SH-SY5Y (cell line): Measurements from ENCODE around the gene AMPH.

Source experiments
- GATA2 ChIP-seq: IDR thresholded peaks from 2 replicates; pipeline ENCODE4 v1.6.1; 2011; ENCODE audit warnings: mild to moderate bottlenecking, low read depth, low read length
- GATA3 ChIP-seq: IDR thresholded peaks from 2 replicates; pipeline ENCODE4 v1.6.1; 2011; ENCODE audit warnings: low read depth, mild to moderate bottlenecking, low read length, moderate library complexity

Gene AMPH

GRCh38 chr7:38476764-38477163, 154.4 kb downstream of the AMPH start:
- no peak for TF ChIP-seq GATA3

- TF ChIP-seq GATA3, result no peak
- no peak for TF ChIP-seq GATA2
These were observed 165.2 kb downstream of the AMPH start for GRCh38 chr7:38465956-38466355.

- TF ChIP-seq GATA2 (no peak), GATA3 (no peak)
These were observed 167.6 kb downstream of the AMPH start for GRCh38 chr7:38463277-38464225.

GRCh38 chr7:38462819-38463218, 168.4 kb downstream of the AMPH start:
- TF ChIP-seq GATA2, result no peak
- no peak for TF ChIP-seq GATA3

DNA sequence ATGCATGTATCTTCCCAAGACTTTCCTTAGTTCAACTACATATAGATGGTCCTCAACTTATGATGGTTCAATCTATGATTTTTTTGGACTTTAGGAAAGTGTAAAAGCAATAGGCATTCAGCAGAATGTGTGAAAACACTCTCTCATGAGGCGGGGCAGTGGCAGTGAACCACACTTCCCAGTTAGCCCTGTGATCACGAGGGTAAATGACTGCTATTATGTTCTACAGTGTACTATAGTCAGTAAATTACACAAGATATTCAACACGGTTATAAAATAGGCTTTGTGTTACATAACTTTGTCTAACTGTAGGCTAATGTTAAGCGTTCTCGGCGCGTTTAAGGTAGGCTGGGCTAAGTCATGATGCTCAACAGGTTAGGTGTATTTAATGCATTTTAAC, 169.3 kb downstream of the AMPH start:
- TF ChIP-seq GATA2 (no peak), GATA3 (no peak)

GRCh38 chr7:38453826-38454225, 177.3 kb downstream of the AMPH start:
- TF ChIP-seq GATA2 (no peak), GATA3 (no peak)

GRCh38 chr7:38453168-38453567, 178.0 kb downstream of the AMPH start:
- TF ChIP-seq GATA3 (no peak), GATA2 (no peak)

GRCh38 chr7:38452681-38453108, 178.5 kb downstream of the AMPH start:
- TF ChIP-seq GATA2 (no peak), GATA3 (no peak)

DNA sequence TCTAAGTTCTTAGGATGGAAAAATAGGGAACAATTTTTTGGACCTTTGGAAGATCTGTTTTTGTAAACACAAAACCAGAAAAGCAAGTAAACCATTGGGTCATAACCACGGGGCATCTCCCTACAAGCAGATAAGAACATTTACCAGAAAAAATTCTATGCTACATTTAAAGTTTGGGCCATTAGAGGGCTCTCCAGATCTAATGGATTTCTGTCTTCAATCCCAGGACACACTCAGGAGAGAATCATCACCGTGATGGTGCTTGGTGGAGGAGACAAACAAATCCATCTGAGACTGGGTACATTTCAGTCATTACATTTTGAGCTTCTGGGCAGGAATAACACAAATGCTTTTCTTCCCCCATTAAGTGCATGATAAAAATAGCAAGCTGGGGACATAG, 179.3 kb downstream of the AMPH start:
- TF ChIP-seq GATA3 (no peak), GATA2 (no peak)

- TF ChIP-seq GATA2 (no peak), GATA3 (no peak)
These were observed 182.5 kb downstream of the AMPH start for GRCh38 chr7:38448584-38449234.

- TF ChIP-seq GATA2 (no peak), GATA3 (no peak)
These were observed 183.1 kb downstream of the AMPH start for GRCh38 chr7:38448054-38448453.

DNA sequence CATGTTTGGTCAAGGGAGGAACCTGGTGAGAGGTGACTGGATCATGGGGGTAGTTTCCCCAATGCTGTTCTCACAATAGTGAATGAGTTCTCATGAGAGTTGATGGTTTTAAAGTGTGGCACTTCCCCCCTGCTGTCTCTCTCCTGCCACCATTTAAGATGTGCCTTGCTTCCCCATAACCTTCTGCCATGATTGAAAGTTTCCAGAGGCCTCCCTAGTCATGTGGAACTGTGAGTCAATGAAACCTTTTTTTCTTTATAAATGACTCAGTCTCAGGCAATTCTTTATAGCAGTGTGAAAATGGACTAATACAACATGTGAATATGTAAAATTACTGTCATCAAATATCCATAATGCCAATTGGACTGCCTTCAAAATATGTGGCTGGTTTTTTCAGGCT, 192.2 kb downstream of the AMPH start:
- TF ChIP-seq GATA3 (no peak), GATA2 (no peak)

DNA sequence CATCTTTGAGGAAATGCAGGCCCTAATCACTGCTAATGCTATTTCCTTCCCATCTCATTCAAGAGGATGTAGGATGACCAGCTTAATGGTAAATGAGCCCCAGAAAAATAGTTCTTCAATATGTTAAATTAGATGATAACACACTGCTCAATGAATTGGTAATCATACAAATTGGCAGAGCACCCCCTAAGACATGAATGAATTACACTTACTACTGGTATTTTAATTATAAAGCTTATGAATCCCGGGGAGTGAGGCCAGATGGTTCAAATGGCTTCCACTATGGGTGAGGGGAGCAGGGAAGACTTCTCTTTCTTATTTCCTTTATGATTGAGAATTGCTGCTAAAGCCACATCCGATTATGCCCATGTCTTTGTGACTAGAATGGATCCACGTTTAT, 198.5 kb downstream of the AMPH start:
- TF ChIP-seq GATA2, result no peak
- TF ChIP-seq GATA3, result no peak

- no peak for TF ChIP-seq GATA2
- TF ChIP-seq GATA3, result no peak
These were observed 199.1 kb downstream of the AMPH start for GRCh38 chr7:38432080-38432479.

DNA sequence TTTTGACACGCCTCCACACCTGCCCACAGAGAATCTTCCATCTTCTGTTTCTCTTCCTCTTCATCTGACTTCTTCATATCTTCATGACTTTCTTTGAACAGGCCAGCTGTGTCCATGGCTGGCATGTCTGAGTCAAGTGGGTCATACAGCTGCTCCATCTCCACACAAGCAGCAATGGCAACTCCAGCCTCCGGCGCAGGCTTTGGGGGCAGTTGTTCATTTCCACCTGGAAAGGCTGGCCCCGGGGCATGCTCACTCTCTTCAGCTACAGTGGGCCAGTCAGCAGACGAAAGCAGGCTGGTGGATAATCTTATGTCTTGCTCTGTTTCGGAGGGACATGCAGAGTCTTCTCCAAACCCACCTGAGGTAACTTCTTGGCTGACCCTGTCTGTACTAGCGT, 202.1 kb downstream of the AMPH start:
- TF ChIP-seq GATA3, result no peak
- TF ChIP-seq GATA2, result no peak
